ENCODE results near the gene NT5DC4. TPM values are rescaled to one million over a fixed set of nuclear protein-coding genes. Genes with fewer than 3 reads are reported as not detected.

The NT5DC4 gene
- total RNA-seq, 2 donors from 2014 or later, result not detected

DNA sequence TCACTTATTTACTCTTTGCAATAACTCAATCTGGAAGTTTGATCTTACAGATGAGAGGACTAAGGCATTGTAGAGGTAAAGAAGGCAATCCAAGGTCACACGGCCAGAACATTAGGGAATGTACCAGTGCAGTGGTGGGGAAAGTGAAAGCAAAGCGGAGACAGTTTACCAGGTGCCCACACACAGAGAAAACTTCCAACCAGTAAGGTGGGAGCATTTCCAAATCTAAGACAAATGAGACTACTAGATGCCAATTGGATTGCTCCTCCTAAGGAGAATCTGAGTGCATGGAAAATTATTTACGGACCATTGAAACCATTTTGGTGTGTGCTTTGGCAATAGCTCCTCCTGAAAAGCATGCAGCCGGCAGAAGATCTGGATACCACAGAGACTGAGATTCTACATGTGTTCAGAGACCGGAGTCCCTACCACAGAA lies 40.1 kb upstream of the NT5DC4 start:
- Histone ChIP-seq H3K4me3 (no peak overlapping the region), H3K9me3 (no peaks in the 10 kb centered on the region), H3K27ac (no peak overlapping the region), H3K27me3 (no peaks in the 10 kb centered on the region), H3K36me3 (replicated peaks in 1 of 2; ENCODE audit: insufficient read depth in 1 of 2, low read depth in 2 of 2) (no peaks in the 10 kb centered on the region), H3K4me1 (no peaks in the 10 kb centered on the region)
- DNase-seq, result no peak
- intact Hi-C loops (cut with DNase I), result loop anchor here (10.0 kb wide), 1 partner anchor 46 kb away; no protein-coding TSS in a partner anchor
- TF ChIP-seq, protein P1, sequence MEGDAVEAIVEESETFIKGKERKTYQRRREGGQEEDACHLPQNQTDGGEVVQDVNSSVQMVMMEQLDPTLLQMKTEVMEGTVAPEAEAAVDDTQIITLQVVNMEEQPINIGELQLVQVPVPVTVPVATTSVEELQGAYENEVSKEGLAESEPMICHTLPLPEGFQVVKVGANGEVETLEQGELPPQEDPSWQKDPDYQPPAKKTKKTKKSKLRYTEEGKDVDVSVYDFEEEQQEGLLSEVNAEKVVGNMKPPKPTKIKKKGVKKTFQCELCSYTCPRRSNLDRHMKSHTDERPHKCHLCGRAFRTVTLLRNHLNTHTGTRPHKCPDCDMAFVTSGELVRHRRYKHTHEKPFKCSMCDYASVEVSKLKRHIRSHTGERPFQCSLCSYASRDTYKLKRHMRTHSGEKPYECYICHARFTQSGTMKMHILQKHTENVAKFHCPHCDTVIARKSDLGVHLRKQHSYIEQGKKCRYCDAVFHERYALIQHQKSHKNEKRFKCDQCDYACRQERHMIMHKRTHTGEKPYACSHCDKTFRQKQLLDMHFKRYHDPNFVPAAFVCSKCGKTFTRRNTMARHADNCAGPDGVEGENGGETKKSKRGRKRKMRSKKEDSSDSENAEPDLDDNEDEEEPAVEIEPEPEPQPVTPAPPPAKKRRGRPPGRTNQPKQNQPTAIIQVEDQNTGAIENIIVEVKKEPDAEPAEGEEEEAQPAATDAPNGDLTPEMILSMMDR (IDR thresholded peaks at IDR 0.05), result no peak
- TF ChIP-seq POLR2A (IDR thresholded peaks at IDR 0.05), result no peak
- no peak for ATAC-seq
- 57 to 70% methylated on average over 5 of the region's 5 CpGs for WGBS, 2 donors

DNA sequence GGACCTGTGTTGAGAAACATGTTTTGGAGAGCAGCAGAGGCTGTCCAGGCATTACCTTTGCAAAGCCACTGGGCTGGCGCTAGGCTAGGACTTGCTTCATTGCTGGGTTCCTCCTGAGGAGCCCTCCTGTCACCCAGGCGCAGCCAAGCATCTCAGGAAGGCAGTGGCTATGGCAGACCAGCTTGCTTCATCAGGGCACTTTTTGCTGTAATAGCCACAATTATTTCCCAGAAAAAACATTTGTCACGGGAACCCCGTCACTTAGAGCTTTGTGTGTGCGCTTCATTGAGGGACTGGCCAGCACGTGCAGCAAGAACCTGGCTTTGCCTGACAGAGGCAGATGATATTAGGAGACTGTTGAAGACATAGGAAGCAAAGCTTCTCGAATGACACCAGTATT lies 38.7 kb upstream of the NT5DC4 start:
- intact Hi-C loops (cut with DNase I), result loop anchor here (10.0 kb wide), 1 partner anchor 47 kb away; no protein-coding TSS in a partner anchor
- Histone ChIP-seq H3K36me3 (replicated peaks in 1 of 2; ENCODE audit: insufficient read depth in 1 of 2, low read depth in 2 of 2) (no peaks in the 10 kb centered on the region), H3K27me3 (no peaks in the 10 kb centered on the region)

DNA sequence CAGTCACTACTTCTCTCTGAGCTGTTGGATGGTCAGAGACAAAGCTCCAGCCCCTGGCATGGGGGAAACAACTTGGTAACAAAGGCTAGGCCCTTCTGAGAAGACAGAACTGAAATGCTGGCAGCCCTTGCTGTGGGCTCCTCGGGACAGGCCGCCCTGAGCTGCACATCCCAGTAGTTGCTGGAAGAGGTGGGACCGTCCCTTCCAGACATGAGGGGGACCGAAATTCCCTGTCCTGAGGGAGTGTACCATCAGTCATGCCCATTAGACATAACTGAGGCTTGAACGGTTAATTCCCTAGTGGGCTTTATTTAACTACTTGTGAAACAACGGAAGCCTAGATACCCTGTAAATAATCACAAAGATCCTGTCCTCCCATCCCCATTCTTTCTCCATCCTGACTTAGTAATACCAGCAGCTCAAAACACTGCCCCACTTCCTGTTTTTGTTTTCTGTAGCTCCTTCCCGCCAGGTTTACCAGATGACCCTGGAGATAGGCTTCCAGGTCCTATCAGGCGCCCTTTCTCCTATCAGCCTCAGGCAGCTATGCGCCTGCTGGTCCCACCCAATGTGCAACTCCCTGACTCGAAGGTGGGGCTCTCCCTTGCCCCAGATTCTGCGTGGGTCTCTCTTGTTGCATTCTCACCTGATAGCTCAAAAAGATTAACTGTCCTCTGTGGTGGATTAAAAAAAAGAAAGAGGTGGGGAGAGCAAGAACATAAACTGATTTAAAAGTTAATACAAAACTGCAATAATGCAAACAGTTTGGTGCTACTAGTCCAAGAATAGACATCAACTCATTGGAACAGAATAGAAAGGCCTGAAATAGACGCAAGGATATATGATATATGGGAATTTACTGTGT lies 37.0 kb upstream of the NT5DC4 start:
- intact Hi-C loops (cut with DNase I), result loop anchor here (10.0 kb wide), 1 partner anchor 49 kb away; no protein-coding TSS in a partner anchor
- H3K27ac ChIP-seq, result no peak overlapping the region
- H3K4me3 ChIP-seq, result no peak overlapping the region

More for the DNA sequence above, 38.7 kb upstream of the NT5DC4 start:
- WGBS, 2 donors, result 65 to 83% methylated on average over 7 of the region's 7 CpGs
- H3K4me3 ChIP-seq, result no peak overlapping the region
- no peaks in the 10 kb centered on the region for H3K4me1 ChIP-seq
- DNase-seq (no peak), ATAC-seq (no peak)
- no peak for TF ChIP-seq POLR2A (IDR thresholded peaks at IDR 0.05)
- TF ChIP-seq, protein P1 (IDR thresholded peaks at IDR 0.05), result no peak
- H3K9me3 ChIP-seq, result no peaks in the 10 kb centered on the region
- no peak overlapping the region for H3K27ac ChIP-seq

GRCh38 chr2:112684415-112684775 lies 36.4 kb upstream of the NT5DC4 start:
- Histone ChIP-seq H3K36me3 (replicated peaks in 1 of 2; ENCODE audit: insufficient read depth in 1 of 2, low read depth in 2 of 2) (no peaks in the 10 kb centered on the region), H3K4me3 (no peak overlapping the region), H3K4me1 (no peaks in the 10 kb centered on the region), H3K27ac (no peak overlapping the region), H3K9me3 (no peaks in the 10 kb centered on the region), H3K27me3 (no peaks in the 10 kb centered on the region)
- intact Hi-C loops (cut with DNase I), result loop anchor here (10.0 kb wide), 1 partner anchor 50 kb away; no protein-coding TSS in a partner anchor
- no peak for TF ChIP-seq POLR2A (IDR thresholded peaks at IDR 0.05)
- TF ChIP-seq, protein P1 (IDR thresholded peaks at IDR 0.05), result no peak
- no peak for DNase-seq
- WGBS, 2 donors, result 57 to 58% methylated on average over 3 of the region's 3 CpGs
- ATAC-seq, result no peak

More for the DNA sequence above, 37.0 kb upstream of the NT5DC4 start:
- ATAC-seq (no peak), DNase-seq (no peak)
- WGBS, 2 donors, result 68 to 70% methylated on average over 12 of the region's 12 CpGs
- no peaks in the 10 kb centered on the region for H3K36me3 ChIP-seq (replicated peaks in 1 of 2; ENCODE audit: insufficient read depth in 1 of 2, low read depth in 2 of 2)
- no peaks in the 10 kb centered on the region for H3K27me3 ChIP-seq
- H3K9me3 ChIP-seq, result no peaks in the 10 kb centered on the region
- TF ChIP-seq, protein P1 (IDR thresholded peaks at IDR 0.05), result no peak
- no peaks in the 10 kb centered on the region for H3K4me1 ChIP-seq

Measured in body of pancreas (tissue), 4 donors.